ENCODE measurements around the gene PTPRR.

GRCh38 chr12:70840656-70841350 is 79.7 kb downstream of the PTPRR start:
- no peak for TF ChIP-seq POLR2A (IDR thresholded peaks at IDR 0.05)
- no peak for TF ChIP-seq CTCF (IDR thresholded peaks at IDR 0.05)

All from suprapubic skin (tissue), 3 donors.